HepG2 (cell line): ENCODE measurements around the gene SUCLG2. TPM values are rescaled to one million over a fixed set of nuclear protein-coding genes. Genes with fewer than 3 reads are reported as not detected.

Experiments used
- AGO1 ChIP-seq: fragments of 200-400 bp; formaldehyde crosslinking; IDR thresholded peaks from 2 replicates; pipeline ENCODE4 v1.6.1; 2017; ENCODE audit warnings: mild to moderate bottlenecking, low read depth, low read length, moderate library complexity; ENCODE audit not compliant: poor library complexity, severe bottlenecking
- AKNA ChIP-seq: sonication (generic); formaldehyde crosslinking; IDR thresholded peaks from 2 replicates; pipeline ENCODE4 v1.4.0; 2020; ENCODE audit warnings: missing genetic modification reagents, borderline replicate concordance
- CENPBD1 ChIP-seq: sonication (generic); formaldehyde crosslinking; IDR thresholded peaks from 2 replicates; pipeline ENCODE4 v1.8.0; 2022; ENCODE audit warnings: missing genetic modification reagents, low read depth, mild to moderate bottlenecking, borderline replicate concordance
- DDIT3 ChIP-seq: sonication (generic); formaldehyde crosslinking; IDR thresholded peaks from 2 replicates; pipeline ENCODE4 v1.4.0; 2020; ENCODE audit warnings: mild to moderate bottlenecking, missing genetic modification reagents
- ELF3 ChIP-seq: IDR thresholded peaks from 2 replicates; pipeline ENCODE4 v1.6.1; 2016; ENCODE audit warnings: missing genetic modification reagents, missing compliant biosample characterization
- ERF ChIP-seq: IDR thresholded peaks from 2 replicates; pipeline ENCODE4 v1.6.1; 2018; ENCODE audit warnings: missing biosample characterization, missing genetic modification reagents
- HCFC1 ChIP-seq: fragments of 150-350 bp; IDR thresholded peaks from 2 replicates; pipeline ENCODE4 v1.6.1; 2014; ENCODE audit warnings: low read depth, low read length
- HMG20B ChIP-seq: conservative IDR thresholded peaks from 2 replicates; pipeline ENCODE4 v1.6.1; 2016; ENCODE audit warnings: missing genetic modification reagents, missing compliant biosample characterization
- MXD3 ChIP-seq: IDR thresholded peaks from 2 replicates; pipeline ENCODE4 v1.6.1; 2016; ENCODE audit warnings: mild to moderate bottlenecking, missing biosample characterization, missing genetic modification reagents
- RAD21 ChIP-seq: fragments of 450-650 bp; formaldehyde crosslinking; IDR thresholded peaks from 2 replicates; pipeline ENCODE4 v1.5.0; 2020; ENCODE audit warnings: mild to moderate bottlenecking
- SP5 ChIP-seq: IDR thresholded peaks from 2 replicates; pipeline ENCODE4 v1.6.1; 2016; ENCODE audit warnings: low read depth, borderline replicate concordance
- ZC3H4 ChIP-seq: sonication (generic); formaldehyde crosslinking; IDR thresholded peaks from 2 replicates; pipeline ENCODE4 v1.4.0; 2020; ENCODE audit warnings: missing genetic modification reagents, borderline replicate concordance
- ZFP36 ChIP-seq: fragments of 150-350 bp; IDR thresholded peaks from 2 replicates; pipeline ENCODE4 v1.6.1; 2018; ENCODE audit warnings: borderline replicate concordance, low read length, low read depth; ENCODE audit not compliant: partially characterized antibody
- ZKSCAN5 ChIP-seq: sonication (generic); formaldehyde crosslinking; IDR thresholded peaks from 2 replicates; pipeline ENCODE4 v1.5.1; 2020; ENCODE audit warnings: mild to moderate bottlenecking, missing genetic modification reagents
- ZNF234 ChIP-seq: sonication (generic); formaldehyde crosslinking; conservative IDR thresholded peaks from 2 replicates; pipeline ENCODE4 v1.5.1; 2020; ENCODE audit warnings: mild to moderate bottlenecking, missing genetic modification reagents
- ZNF264 ChIP-seq: sonication (generic); formaldehyde crosslinking; IDR thresholded peaks from 2 replicates; pipeline ENCODE4 v1.4.0; 2020; ENCODE audit warnings: missing genetic modification reagents
- ZNF275 ChIP-seq: sonication (generic); formaldehyde crosslinking; IDR thresholded peaks from 2 replicates; pipeline ENCODE4 v1.8.0; 2022; ENCODE audit warnings: missing genetic modification reagents, mild to moderate bottlenecking, inconsistent platforms, borderline replicate concordance
- ZNF292 ChIP-seq: sonication (generic); formaldehyde crosslinking; IDR thresholded peaks from 2 replicates; pipeline ENCODE4 v1.8.1; 2022; ENCODE audit warnings: mild to moderate bottlenecking, low read depth, missing genetic modification reagents, borderline replicate concordance
- ZNF335 ChIP-seq: sonication (generic); formaldehyde crosslinking; IDR thresholded peaks from 2 replicates; pipeline ENCODE4 v1.4.0; 2020; ENCODE audit warnings: missing genetic modification reagents
- ZNF337 ChIP-seq: sonication (generic); formaldehyde crosslinking; IDR thresholded peaks from 2 replicates; pipeline ENCODE4 v1.5.1; 2020; ENCODE audit warnings: missing genetic modification reagents, low read depth, mild to moderate bottlenecking, borderline replicate concordance
- ZNF713 ChIP-seq: sonication (generic); formaldehyde crosslinking; IDR thresholded peaks from 2 replicates; pipeline ENCODE4 v1.4.0; 2020; ENCODE audit warnings: mild to moderate bottlenecking, missing genetic modification reagents
- ZNF788 ChIP-seq: sonication (generic); formaldehyde crosslinking; IDR thresholded peaks from 2 replicates; pipeline ENCODE4 v1.5.0; 2020; ENCODE audit warnings: mild to moderate bottlenecking, missing genetic modification reagents, borderline replicate concordance
- ZNF790 ChIP-seq: sonication (generic); formaldehyde crosslinking; IDR thresholded peaks from 2 replicates; pipeline ENCODE4 v1.8.0; 2022; ENCODE audit warnings: missing genetic modification reagents, mild to moderate bottlenecking, borderline replicate concordance
- polyA plus RNA-seq, 8 experiments: library from polyadenylated mRNA; depleted of rRNA in 3 of 8; stranded (reverse) in 7 of 8; unstranded in 1 of 8; fragments of >200 nt; fragmentation: Illumina TruSeq in 4 of 8; extraction: Trizol in 4 of 8; gene quantifications; 2 replicates each; pipeline versions ENCODE4 v1.2.1 to v1.2.3, GENCODE V29; 2011 to 2016; ENCODE audit warnings: low read depth in 4 of 8, missing spikeins in 1 of 8, mixed read lengths in 1 of 8; ENCODE audit not compliant: insufficient read depth in 1 of 8
- total RNA-seq, 5 experiments: library from RNA; depleted of rRNA; stranded (reverse); fragments of >200 nt; fragmentation: Illumina TruSeq; extraction: Trizol; gene quantifications; 2 replicates each; pipeline ENCODE4 v1.2.3, GENCODE V29; 2016; ENCODE audit warnings: low read depth in 1 of 5

The SUCLG2 gene
- total and polyA plus RNA-seq, 2 of the 13 experiments (the other 11 are each of a cell fraction or from before 2014, with no cell fraction given): 21.4 to 64.9 TPM

- TF ChIP-seq ZNF275 (CRISPR knock-in tag) (no peak), ZNF337 (no peak), SP5 (CRISPR knock-in tag) (peak; percentile 68; the same call in 1 of the 2 replicates), ZNF335 (no peak), ZNF790 (CRISPR knock-in tag) (no peak), RAD21 (0 out of 2 replicates have a peak, but pooled peaks have one; percentile 18), ZNF234 (CRISPR knock-in tag) (no peak), CENPBD1 (CRISPR knock-in tag) (no peak), ZNF264 (CRISPR knock-in tag) (0 out of 2 replicates have a peak, but pooled peaks have one; percentile 23), ZC3H4 (no peak), ELF3 (CRISPR knock-in tag) (no peak), MXD3 (CRISPR knock-in tag) (no peak), ZNF292 (CRISPR knock-in tag) (no peak; the same call in 1 of the 2 replicates), ERF (CRISPR knock-in tag) (no peak), ZFP36 (no peak), HMG20B (CRISPR knock-in tag) (no peak), DDIT3 (CRISPR knock-in tag) (no peak), HCFC1 (no peak), AGO1 (no peak), ZNF788 (CRISPR knock-in tag) (no peak), ZKSCAN5 (no peak), AKNA (CRISPR knock-in tag) (no peak), ZNF713 (no peak)
Measured at GRCh38 chr3:67540198-67540894, 114.1 kb downstream of the SUCLG2 start (continued).
